ENCODE measurements around the gene SERPINA12. TPM values are rescaled to one million over a fixed set of nuclear protein-coding genes. Genes with fewer than 3 reads are reported as not detected.
A peak's percentile ranks its signal among the peaks of the same experiment; 100 is the strongest.
"Not testable (repeated sequence)": the region's sequence is repeated elsewhere in the genome, so short reads cannot be mapped to it uniquely, and the experiment has no call there.

Gene SERPINA12
- total RNA-seq, 1 experiment from 2014 or later: not detected

- no peak for DNase-seq (ENCODE audit: low read depth)
These were observed 17.8 kb downstream of the SERPINA12 start for GRCh38 chr14:94491511-94491910.

DNA sequence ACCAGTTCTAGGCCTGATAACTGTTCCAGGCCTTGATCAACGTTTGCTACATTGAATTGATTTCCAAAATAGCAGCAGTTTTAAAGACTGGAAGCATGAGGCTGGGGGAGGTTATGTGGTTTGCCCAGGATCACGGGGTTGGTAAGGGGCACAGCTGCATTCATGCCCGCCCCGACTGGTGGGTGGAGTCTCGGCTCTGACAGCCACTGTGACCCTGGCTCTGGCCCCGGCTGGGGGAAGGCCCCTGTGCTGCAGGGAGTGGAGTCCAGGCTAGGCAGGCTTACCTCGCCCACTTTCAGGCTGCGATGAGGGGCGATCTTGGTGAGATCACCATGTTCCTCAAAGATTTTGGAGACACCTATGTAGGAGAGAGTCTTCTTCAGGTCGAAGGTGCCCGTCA lies 19.9 kb downstream of the SERPINA12 start:
- no peak for DNase-seq (ENCODE audit: low read depth)

GRCh38 chr14:94486883-94487282 lies 22.4 kb downstream of the SERPINA12 start:
- no peak for DNase-seq (ENCODE audit: low read depth)

GRCh38 chr14:94485944-94486841 lies 23.1 kb downstream of the SERPINA12 start:
- DNase-seq (ENCODE audit: low read depth): peak; percentile 40

DNA sequence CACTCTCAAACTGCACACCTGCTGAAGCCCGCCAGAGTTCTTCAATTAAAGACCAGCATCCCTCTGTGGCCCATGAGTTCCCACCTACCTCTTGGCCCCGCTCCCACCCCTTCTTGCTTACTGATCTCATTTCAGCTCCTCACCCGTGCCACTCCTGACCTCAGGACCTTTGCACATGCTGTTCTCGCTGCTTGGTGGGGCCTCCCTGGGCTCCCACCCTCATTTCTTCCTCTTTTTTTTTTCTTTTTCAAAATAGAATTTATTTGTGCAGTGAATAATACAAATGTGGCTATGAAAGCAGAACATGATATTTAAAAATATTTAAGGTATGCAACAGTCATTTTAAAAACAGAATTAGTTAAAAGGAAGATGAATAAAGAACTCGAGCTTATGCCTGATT lies 24.8 kb downstream of the SERPINA12 start:
- DNase-seq (ENCODE audit: low read depth): no peak

GRCh38 chr14:94483729-94484275 lies 25.5 kb downstream of the SERPINA12 start:
- peak; percentile 3 for DNase-seq (ENCODE audit: low read depth)

DNA sequence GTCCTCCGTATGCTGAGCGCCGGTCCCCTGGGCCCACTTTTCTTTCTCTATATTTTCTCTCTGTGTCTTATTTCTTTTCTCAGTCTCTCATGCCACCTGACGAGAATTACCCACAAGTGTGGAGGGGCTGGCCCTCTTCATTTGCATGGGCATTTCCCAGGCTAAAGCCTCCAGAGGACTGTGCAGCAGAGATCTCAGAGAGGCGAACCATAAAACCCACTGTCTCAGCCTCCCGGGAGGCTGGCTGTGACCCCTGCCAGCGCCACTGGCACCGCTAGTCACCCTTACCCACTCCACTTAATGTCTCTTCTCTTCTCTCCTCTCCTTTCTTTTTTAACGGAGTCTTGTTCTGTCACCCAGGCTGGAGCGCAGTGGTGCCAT lies 26.2 kb downstream of the SERPINA12 start:
- no peak for DNase-seq (ENCODE audit: low read depth)

GRCh38 chr14:94482132-94483070 lies 26.9 kb downstream of the SERPINA12 start:
- DNase-seq (ENCODE audit: low read depth): not testable (repeated sequence)

DNA sequence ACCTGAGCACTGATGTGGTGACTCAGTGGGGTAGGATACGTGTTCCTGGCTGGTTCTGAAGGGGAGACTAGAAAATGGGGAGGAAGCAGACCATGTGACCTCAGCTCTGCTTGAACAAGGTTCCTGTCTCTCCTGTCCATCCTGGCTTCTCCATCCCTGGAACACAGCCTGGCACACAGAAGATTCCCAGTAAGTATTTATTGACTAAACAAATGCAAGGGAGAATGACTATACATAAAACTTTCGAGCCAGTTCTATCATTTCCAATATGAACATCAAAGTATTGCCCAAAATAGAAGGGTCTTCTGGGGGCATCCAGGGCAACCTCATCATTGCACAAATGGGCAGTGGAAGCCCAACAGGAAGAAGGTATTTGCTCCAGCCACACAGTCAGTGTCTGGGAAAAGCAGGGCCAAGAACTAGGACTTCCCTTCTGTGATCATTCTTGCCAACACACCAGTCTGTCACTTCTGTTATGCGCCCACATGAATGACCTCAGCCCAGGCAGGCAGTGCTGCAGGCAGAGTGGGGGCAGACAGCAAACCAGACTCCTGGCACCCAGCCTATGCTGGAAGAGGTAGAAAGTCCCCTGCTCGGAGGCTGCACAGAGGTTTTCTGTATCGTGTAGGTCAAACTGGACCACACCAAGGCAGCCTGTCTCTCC lies 27.7 kb downstream of the SERPINA12 start:
- DNase-seq (ENCODE audit: low read depth): peak; percentile 19

GRCh38 chr14:94480809-94481208 lies 28.5 kb downstream of the SERPINA12 start:
- DNase-seq (ENCODE audit: low read depth): peak; percentile 7

DNA sequence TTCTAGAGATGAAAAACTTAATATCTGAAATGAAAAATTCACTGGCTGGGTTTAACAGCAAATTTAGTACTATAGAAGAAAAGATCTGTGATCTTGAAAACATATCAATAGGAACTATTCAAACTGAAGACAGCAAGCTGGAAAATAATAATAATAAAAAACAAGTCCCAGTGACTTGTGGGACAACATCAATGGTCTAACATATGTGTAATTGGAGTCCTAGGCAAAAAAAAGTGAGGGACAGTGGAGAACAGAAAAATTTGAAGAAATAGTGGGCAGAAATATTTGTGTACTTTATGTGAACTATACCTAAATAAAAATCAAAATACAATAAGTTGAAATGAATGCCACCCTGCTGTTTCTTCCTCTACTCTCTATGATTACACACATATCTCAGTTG lies 30.8 kb downstream of the SERPINA12 start:
- no peak for DNase-seq (ENCODE audit: low read depth)

DNA sequence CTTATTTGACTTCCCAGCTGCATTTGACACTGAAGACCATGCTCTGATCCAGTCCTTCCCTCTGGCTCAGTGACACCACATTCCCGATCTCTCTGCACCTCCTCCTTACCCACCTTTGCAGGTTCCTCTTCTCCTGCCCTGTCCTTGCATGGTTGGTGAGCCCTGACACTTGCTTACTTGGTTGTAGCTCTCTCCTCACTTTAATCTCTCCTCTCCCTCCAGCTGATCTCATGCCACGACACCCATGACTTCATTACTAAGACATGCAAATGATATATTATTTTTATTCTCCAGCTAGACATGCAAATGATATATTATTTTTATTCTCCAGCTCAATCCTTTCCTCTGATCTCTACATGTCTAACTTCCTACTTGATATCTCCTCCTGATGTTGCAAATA lies 33.2 kb downstream of the SERPINA12 start, which contains the start of gene SERPINA9:
Gene SERPINA9, minus strand, starts transcription at position 175 of the 400 bp plus-strand sequence. CDS start 6,357 bp downstream, outside the sequence.
- DNase-seq (ENCODE audit: low read depth): no peak

GRCh38 chr14:94474581-94475031 lies 34.7 kb downstream of the SERPINA12 start:
- DNase-seq (ENCODE audit: low read depth): peak; percentile 41

DNA sequence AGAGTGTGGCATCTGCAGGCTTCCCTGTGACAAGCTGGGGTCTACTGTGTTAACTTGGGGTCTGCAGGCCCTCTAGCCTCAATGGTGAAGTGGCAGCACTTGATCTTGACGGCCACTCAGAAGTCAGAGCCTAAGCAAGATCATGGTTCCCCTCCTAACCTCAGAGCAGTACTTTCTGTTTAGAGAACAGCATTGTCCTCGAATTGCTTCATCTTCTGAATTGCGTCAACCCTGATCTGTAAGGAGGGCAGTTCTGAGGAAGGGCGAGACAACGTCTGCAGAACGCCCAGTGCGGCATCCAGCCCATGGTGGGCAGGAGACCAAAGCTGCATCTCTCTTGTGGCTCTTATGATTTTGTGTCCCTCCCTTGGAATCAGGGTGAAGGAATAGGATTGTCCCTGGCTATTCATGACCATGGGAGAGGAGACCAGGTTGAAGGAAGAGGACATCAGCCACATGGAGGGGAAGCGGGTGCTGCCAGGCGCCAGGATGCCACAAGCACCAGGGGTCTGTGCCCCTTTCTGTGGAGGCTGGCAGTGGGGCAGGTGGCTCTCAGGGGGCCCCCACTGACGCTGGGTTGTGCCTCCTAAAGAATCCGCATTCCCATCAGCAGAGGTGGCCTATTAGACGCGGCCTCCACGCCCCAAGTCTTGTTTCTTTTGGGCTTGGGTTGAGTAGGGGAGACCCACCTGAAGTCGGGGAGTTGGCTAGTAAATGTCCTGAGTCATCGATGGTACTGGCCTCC lies 35.4 kb downstream of the SERPINA12 start:
- no peak for DNase-seq (ENCODE audit: low read depth)

DNA sequence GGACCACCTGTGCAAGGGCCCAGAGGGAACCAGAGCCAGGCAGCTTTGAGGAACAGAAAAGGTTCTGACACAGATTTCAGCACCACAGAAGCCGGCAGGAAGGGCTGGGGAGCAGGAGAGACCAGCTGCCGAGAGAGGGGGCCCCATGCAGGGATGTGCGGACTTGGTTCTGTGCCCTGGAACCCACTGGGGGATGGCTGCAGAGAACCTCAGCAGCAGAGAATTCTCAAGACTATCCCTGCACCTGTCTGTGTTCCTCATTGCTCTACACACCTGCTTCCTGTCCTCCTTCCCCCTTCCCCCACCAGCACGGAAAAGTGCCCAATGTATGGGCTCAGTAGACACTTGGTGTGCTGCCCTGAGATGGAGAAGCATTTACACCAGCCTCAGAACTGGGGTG lies 36.4 kb downstream of the SERPINA12 start:
- DNase-seq (ENCODE audit: low read depth): no peak

DNA sequence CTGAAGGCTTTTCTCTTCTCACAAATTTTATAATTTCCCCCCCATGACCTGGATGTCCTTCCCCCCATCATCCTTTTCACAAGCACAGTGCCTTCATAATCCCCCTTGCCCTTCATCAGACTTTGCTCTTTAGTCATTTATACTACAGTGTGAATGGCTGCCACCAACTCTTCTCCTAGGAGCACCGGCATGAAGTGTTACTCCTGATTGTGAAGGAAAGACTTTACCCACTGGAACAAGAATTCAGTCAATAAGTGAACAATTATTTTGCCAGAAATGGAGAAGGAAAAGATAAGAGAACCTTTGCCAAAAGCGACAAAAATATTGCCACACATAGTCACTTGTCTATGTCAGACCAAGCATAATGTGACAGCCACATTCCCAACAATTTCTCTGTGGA lies 38.2 kb downstream of the SERPINA12 start:
- no peak for DNase-seq (ENCODE audit: low read depth)

DNA sequence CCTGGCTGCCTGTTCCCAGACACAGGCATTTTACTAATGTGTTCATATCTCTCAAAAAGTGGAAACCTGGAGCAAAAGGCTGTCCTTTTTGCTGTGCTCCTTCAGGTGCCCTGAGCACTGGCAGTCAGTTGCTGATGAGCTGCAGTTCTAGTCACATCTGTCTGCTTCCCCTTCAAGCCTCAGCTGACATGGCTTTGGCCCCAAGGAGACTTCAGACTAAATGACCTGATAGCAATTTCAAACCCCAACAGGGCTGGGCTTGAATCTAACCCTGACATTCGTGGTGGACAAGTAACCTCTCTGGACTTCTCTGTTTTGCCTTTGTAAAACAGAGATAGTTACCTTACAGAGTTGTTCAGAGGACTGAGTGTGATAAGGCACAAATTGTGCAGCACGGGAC lies 39.0 kb downstream of the SERPINA12 start:
- no peak for DNase-seq (ENCODE audit: low read depth)

DNA sequence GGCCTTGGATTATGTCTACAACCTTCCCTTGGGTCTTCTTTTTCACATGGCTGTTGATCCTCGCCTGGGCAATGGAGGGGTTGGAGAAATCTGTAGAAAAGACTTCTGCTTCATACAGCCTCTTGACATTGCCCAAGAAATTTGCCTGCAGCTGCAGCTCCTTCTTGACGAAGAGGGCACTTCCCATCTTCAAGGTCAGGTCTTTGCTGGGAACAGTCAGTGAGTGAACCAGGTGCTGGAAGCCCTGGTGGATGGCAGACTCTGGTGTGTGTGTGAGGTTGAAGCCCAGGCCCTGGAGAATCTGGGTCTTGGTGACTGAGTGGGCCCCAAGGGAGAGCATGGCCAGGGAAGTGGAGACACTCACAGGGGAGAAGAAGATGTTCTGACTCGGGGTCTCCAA lies 40.0 kb downstream of the SERPINA12 start:
- DNase-seq (ENCODE audit: low read depth): no peak

GRCh38 chr14:94467728-94468520 lies 41.3 kb downstream of the SERPINA12 start:
- DNase-seq (ENCODE audit: low read depth): no peak
